H7 (cell line): Measurements from ENCODE around the gene ATP5MG. TPM values are rescaled to one million over a fixed set of nuclear protein-coding genes. Genes with fewer than 3 reads are reported as not detected.
A peak's percentile ranks its signal among the peaks of the same experiment; 100 is the strongest.
"Not testable (repeated sequence)": the region's sequence is repeated elsewhere in the genome, so short reads cannot be mapped to it uniquely, and the experiment has no call there.

Experiments
- DNase-seq: peaks from one replicate; pipeline ENCODE4 v3.0.0; 2012
- H3K27me3 ChIP-seq: 2 replicates; pipeline ENCODE4 v1.6.0; 2011; ENCODE audit warnings: mild to moderate bottlenecking, low read length; ENCODE audit not compliant: control insufficient read depth, insufficient read depth
- H3K36me3 ChIP-seq: replicated peaks from 2 replicates; pipeline ENCODE4 v1.5.1; 2011; ENCODE audit warnings: low read length; ENCODE audit not compliant: control insufficient read depth, insufficient read depth
- H3K4me3 ChIP-seq: 2 replicates; pipeline ENCODE4 v1.5.1; 2011; ENCODE audit warnings: low read depth, mild to moderate bottlenecking, control low read depth, low read length, moderate library complexity; ENCODE audit not compliant: insufficient read depth
- total RNA-seq: library from RNA; depleted of rRNA; stranded (reverse); fragments of >200 nt; shearing (Covaris generic); gene quantifications from 2 replicates; pipeline ENCODE4 v1.2.3, GENCODE V29; 2014

The ATP5MG gene
- total RNA-seq, 1 experiment from 2014 or later: 118 TPM

DNA sequence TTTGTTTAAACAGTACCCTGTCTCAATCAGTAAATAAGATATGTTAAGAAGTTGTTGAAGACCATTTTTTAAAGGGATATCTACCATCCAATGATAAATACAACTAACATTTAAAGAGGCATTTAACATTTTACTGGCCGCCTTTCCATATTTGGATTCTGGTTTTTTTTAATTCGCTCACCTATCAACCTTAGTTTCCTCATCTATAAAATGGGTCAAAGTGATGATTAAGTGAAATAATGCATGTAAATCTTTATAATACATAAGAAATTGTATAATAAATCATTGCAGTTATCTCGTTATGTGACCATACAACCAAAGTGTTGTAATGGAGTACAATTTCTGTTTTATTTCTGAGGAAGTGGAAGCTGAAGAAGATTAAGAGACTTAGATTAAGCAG is 17.7 kb upstream of the ATP5MG start:
- Histone ChIP-seq H3K36me3 (peaks cover 18% of the 10 kb centered on the region), H3K4me3 (no peak overlapping the region), H3K27me3 (no peaks in the 10 kb centered on the region)
- DNase-seq: no peak

DNA sequence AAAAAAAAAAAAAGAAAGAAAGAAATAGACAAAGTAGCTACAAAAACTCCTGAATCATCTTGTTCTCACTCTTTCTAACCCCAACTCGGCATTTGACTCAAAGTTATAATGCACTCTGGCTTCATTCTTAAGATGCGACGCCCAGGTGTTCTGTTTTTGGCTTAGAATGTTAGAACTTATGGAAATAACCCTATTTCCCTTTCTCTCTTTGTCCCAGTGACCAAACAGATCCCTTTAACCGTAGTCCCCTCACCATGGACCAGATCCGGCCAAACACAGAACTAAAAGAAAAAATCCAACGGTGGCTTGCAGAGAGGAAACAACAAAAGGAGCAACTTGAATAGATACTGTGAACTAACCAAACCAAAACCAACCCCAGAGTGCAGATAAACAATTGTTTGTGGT is 5.3 kb upstream of the ATP5MG start:
- Histone ChIP-seq H3K4me3 (no peak overlapping the region), H3K27me3 (no peaks in the 10 kb centered on the region), H3K36me3 (peaks cover 3% of the 10 kb centered on the region)
- no peak for DNase-seq

DNA sequence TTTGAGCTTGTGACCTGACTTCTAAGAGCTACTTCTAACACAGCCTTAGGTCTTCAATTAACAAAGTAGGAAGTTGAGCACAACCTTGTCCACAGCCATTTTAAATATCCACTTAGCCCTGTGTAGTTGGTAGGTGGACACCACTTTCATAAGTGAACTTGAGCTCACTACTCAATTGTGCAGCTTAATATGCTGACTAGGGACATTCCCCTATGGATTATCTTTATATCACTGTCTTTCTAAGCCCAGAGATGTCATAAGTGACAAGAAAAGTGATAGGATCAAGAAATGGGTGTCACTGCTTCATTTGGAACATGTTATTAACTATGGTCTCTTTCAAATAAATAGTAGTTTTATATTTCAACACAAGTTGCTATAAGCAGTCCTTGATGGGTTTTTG is 4.0 kb upstream of the ATP5MG start:
- Histone ChIP-seq H3K36me3 (peaks cover 3% of the 10 kb centered on the region), H3K27me3 (no peaks in the 10 kb centered on the region), H3K4me3 (no peak overlapping the region)
- no peak for DNase-seq

DNA sequence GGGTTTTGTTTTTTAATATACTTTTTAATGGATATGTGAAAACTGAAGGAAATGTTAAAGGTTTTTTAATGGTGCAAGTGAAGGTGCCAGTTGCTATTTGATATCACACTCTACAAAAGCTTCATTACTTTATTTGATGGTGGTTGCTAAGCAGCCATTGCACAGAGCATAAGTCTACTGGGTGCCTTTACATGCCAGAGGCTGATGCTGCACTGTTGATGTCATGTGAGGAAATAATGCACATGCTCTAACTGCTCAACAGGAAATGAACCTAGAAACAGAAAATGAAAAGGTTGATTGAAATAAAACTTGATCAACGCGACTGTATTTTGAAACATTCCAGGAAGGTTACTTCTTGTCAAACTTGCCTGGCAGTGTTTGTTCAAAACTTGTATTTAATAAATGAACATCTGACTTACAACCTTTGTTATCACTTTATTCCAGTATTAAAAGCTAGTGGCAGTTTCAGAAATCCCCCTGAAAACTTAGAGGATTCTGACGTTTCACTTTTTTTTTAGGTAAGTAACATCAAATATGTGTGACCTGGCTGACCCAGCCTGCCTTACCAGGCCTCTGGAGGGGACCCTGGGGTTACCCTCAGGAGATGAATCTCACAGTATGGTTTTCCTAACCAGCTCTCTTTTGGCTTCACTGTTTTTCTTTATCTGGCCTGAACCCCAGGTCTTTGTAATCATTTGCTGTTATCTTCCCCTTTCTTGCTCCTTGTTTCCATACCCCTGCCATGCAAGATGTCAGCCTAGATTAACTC is 2.4 kb upstream of the ATP5MG start:
- no peak for DNase-seq
- no peaks in the 10 kb centered on the region for H3K27me3 ChIP-seq
- H3K4me3 ChIP-seq: no peak overlapping the region
- H3K36me3 ChIP-seq: 0 out of 2 replicates have a peak, but pooled peaks cover 1% of the 10 kb centered on the region

DNA sequence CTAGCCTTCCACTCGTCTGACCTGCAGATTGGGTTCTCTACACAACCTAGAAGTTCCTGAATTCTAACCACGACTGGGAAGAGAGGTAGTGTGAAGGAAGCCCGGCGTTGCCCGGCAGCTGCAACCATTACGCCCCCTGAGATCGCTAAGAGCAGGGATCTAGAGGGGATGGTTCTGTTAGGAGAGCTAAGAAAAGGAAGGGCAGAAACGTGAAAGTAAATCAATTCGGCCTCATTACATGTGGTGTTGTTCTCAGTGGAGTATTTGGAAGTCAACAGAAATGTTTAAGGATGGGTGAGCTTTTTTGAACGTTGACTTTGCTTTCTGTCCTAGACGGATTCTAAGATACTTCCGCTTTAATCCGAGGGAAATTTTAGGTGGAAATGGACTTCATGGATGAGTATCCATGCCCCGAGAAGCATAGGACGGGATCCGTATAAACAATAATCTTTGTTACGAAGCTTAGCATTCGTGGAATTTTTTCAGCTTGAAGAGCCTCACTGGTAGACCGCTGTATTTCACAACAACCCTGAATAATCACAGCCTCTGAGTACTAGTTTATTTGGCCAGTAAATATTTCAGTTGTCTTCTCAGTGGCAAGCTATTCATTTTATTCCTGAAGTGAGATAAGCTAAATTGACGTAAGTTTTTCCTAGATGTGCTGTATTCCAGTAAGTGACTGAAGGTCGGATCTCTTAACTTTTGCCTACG is 629 bp downstream of the ATP5MG start:
- peaks cover 4% of the 10 kb centered on the region; the same call in 1 of the 2 replicates for H3K36me3 ChIP-seq
- peak overlapping the region; percentile 94 for H3K4me3 ChIP-seq
- DNase-seq: no peak
- H3K27me3 ChIP-seq: no peaks in the 10 kb centered on the region

DNA sequence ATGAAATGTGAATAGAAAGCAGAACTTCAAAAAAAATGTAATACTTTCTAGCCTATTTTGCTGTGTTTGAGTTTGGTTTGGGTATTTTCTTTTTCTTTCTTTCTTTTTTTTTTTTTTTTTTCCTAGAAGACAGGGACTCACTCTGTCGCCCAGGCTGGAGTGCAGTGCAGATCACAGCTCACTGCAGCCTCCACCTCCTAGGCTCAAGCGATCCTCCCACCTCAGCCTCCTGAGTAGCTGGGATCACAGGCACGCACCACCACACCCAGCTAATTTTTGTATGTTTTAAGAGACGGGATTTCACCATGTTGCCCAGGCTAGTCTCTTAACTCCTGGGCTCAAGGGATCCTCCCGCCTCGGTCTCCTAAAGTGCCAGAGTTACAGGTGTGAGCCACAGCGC is 1.2 kb downstream of the ATP5MG start:
- H3K4me3 ChIP-seq: peak overlapping the region; percentile 94; the same call in 1 of the 2 replicates
- H3K36me3 ChIP-seq, H3K27me3 ChIP-seq, DNase-seq: not testable (repeated sequence)

DNA sequence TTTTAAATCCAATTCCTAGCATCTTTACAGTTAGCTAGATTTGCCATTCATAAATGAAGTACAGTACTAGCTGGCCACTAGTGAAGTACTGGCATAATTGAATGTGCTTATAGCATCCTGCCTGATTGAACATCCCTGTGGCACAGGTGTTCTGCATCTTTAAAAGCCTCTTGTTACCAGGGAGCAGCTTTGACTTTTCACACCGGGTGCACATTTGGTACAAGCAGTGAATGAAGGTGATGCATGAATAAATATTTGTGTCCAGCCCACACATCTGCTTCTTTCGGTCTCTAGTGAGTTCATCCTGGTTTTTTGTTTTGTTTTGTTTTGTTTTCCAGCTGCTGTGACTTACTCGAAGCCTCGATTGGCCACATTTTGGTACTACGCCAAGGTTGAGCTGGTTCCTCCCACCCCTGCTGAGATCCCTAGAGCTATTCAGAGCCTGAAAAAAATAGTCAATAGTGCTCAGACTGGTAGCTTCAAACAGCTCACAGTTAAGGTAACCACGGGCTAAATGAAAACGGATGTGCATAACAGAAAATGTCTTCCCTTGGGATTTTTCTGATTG is 5.3 kb downstream of the ATP5MG start:
- H3K27me3 ChIP-seq: no peaks in the 10 kb centered on the region
- peaks cover 5% of the 10 kb centered on the region for H3K36me3 ChIP-seq
- no peak overlapping the region for H3K4me3 ChIP-seq
- no peak for DNase-seq

DNA sequence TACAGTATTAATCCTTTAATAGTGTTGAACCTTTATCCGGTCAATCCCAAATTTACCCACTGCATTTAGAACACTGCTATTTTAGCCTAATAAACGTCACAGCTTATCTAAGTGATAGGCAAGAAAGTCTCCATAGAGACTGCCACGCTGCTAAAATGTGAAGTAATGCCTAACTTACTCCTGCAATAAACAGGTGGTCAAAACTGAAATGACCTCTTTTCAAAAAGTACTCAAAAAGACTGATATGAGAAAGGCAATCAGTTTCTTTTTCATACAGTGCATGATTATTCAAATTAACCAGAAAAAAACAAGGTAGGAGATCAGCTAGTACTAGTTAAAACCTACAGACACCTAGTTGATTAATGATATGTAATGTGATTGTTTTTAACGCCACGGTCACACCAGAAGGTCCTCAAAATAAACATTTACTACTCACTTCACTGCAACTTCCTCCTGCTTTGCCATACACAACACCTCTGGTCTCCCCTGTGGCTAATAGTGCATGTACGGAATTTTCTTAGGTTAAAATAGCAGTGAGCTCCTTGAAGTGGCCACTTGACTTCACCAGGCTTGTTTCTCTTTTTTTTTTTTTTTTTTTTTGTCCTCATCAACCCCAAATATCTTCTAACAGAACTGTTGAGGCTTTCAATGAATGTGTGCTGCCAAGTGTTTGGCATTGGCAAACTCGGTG is 8.8 kb downstream of the ATP5MG start:
- Histone ChIP-seq H3K27me3 (no peaks in the 10 kb centered on the region), H3K4me3 (no peak overlapping the region), H3K36me3 (peaks cover 5% of the 10 kb centered on the region)
- DNase-seq: no peak

DNA sequence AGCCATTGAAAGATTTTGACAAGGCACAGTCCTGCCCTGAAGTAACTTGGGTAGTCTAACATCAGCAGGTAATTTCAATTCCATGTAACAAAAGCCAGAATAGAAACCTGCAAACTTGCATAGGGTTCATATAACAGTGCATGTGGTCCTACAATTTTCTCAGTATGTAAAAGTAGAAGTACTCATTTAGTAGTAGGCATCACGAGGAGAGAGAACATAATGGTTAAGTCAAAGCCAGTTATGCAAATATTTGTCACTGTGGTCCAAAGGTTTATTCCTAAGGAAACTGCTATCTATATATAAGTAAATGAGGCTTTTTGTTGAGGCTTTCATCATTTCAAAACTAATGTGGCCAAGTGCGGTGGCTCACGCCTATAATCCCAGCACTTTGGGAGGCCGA is 10.1 kb downstream of the ATP5MG start:
- no peak for DNase-seq
- peaks cover 3% of the 10 kb centered on the region for H3K36me3 ChIP-seq
- H3K4me3 ChIP-seq: no peak overlapping the region
- no peaks in the 10 kb centered on the region for H3K27me3 ChIP-seq

DNA sequence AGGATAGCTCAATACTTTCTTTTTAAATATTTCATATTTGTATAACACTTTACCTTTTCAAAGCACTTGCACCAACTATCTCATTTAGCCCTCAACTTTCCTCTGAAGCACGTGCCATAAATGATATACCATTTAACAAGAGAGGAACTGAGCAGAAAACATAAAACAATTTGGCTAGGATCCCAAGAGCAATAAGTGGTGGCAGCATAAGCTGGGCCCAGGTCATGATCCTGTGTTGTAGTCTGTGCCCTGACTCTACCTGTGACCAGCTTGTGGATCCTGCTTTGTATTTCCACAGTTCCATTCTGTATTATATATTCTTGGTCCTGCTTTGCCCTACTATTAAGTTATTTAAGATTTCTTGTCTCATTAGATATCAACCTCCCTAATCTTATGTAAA is 11.5 kb downstream of the ATP5MG start:
- Histone ChIP-seq H3K4me3 (no peak overlapping the region), H3K36me3 (no peaks in the 10 kb centered on the region; the same call in none of the 2 replicates), H3K27me3 (no peaks in the 10 kb centered on the region)
- no peak for DNase-seq

DNA sequence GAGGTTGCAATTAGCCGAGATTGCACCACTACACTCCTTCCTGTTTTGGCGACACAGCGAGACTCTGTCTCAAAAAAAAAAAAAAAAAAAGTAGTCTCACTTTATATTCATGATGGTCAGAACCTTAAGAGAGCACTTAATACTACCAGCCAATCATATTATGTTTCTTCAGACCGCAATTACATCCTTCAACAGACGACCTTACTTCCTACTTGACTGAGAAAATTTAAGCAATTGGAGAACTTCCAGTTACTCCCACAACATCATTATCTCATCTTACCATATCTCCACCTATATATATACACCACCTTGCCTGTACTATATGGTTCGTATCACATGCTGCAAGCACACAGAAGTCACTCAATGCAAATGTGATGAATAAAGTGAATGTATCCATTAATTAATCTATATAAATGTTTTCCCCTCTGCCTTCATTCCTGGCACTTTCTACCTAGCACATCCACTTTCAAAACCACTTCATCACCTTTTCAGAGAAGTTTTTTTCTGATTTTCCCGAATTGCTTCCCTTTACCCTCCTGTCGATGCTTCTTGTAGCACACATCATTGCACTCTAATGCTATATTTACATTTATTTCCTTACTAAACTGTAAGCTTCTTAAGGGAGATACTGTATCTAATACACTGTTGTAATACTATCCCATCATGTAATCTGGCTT is 13.8 kb downstream of the ATP5MG start:
- Histone ChIP-seq H3K36me3 (no peaks in the 10 kb centered on the region), H3K4me3 (no peak overlapping the region), H3K27me3 (no peaks in the 10 kb centered on the region)
- no peak for DNase-seq

DNA sequence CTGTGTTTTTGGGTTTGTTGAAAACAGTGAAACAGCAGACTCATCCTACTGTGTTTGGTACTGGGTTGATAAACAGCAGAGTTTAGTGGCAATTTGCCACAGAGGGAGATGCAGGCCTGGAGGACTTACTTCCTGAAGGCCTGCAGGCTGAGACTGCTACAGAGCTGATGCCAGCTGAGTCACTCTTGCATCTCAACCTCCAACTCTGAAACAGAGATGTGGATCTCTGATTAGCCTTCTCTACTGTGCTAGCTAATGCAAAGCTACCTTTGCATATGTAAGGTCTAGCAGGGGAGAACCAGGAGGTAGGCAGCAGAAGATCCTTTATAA is 14.3 kb downstream of the ATP5MG start:
- no peaks in the 10 kb centered on the region for H3K36me3 ChIP-seq
- no peaks in the 10 kb centered on the region for H3K27me3 ChIP-seq
- peak; percentile 71 for DNase-seq
- no peak overlapping the region for H3K4me3 ChIP-seq

DNA sequence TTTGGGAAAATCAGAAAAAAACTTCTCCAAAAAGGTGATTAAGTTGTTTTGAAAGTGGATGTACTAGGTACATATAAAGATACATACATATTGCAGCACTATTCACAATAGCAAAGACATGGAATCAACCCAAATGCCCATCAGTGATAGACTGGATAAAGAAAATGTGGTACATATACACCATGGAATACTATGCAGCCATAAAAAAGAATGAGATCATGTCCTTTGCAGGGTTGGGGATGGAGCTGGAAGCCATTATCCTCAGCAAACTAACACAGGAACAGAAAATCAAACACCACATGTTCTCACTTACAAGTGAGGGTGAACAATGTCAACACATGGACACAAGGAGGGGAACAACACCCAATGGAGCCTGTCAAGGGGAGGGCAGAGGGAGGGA is 15.5 kb downstream of the ATP5MG start:
- H3K4me3 ChIP-seq, H3K36me3 ChIP-seq, DNase-seq, H3K27me3 ChIP-seq: not testable (repeated sequence)

DNA sequence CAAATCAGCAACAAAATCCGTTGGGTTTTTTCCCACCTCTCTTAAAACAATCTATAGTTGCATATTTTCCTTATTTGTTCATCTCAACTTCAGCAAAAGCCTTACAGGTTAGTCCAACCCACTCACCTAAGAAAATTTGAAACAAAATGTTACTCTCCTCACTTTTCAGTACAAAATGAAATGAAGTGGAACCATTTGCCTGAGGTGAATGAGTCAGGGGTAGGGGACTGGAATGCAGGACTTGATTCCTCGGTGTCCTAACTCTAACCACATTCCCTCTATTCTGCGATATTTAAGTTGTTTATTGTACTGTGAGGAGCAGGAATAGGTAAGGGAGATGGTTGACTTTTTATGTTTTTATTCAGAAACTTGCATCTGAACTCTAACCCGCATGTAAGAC is 16.4 kb downstream of the ATP5MG start:
- H3K4me3 ChIP-seq: no peak overlapping the region
- no peaks in the 10 kb centered on the region for H3K27me3 ChIP-seq
- H3K36me3 ChIP-seq: no peaks in the 10 kb centered on the region
- DNase-seq: peak; percentile 24
